ENCODE measurements around the gene CCDC90B. TPM values are rescaled to one million over a fixed set of nuclear protein-coding genes. Genes with fewer than 3 reads are reported as not detected.
A peak's percentile ranks its signal among the peaks of the same experiment; 100 is the strongest.

Gene CCDC90B
- total RNA-seq, 1 donor from 2014 or later: 35.8 TPM

GRCh38 chr11:83294208-83294607, 8.0 kb upstream of the CCDC90B start:
- FAIRE-seq (no peak), DNase-seq (ENCODE audit: low read depth) (no peak)

GRCh38 chr11:83293457-83293774, 7.2 kb upstream of the CCDC90B start:
- Histone ChIP-seq H3K4me3 (ENCODE audit: low read depth, low read length) (no peak overlapping the region), H3K27me3 (ENCODE audit: control insufficient read depth, insufficient read depth, low read length) (no peaks in the 10 kb centered on the region), H3K36me3 (ENCODE audit: control insufficient read depth, insufficient read depth, low read length) (no peaks in the 10 kb centered on the region)
- no peak for TF ChIP-seq CTCF (IDR thresholded peaks at IDR 0.05; ENCODE audit: insufficient read depth, low read length, severe bottlenecking)
- FAIRE-seq: no peak
- DNase-seq (ENCODE audit: low read depth): no peak

More at GRCh38 chr11:83294208-83294607, 8.0 kb upstream of the CCDC90B start:
- Histone ChIP-seq H3K36me3 (ENCODE audit: control insufficient read depth, insufficient read depth, low read length) (no peaks in the 10 kb centered on the region), H3K27me3 (ENCODE audit: control insufficient read depth, insufficient read depth, low read length) (no peaks in the 10 kb centered on the region), H3K4me3 (ENCODE audit: low read depth, low read length) (no peak overlapping the region)
- no peak for TF ChIP-seq CTCF (IDR thresholded peaks at IDR 0.05; ENCODE audit: insufficient read depth, low read length, severe bottlenecking)

GRCh38 chr11:83292709-83293456, 6.7 kb upstream of the CCDC90B start:
- Histone ChIP-seq H3K4me3 (ENCODE audit: low read depth, low read length) (no peak overlapping the region), H3K36me3 (ENCODE audit: control insufficient read depth, insufficient read depth, low read length) (no peaks in the 10 kb centered on the region), H3K27me3 (ENCODE audit: control insufficient read depth, insufficient read depth, low read length) (no peaks in the 10 kb centered on the region)
- FAIRE-seq: peak; percentile 81
- peak; percentile 79 for TF ChIP-seq CTCF (IDR thresholded peaks at IDR 0.05; ENCODE audit: insufficient read depth, low read length, severe bottlenecking)
- peak; percentile 63 for DNase-seq (ENCODE audit: low read depth)

GRCh38 chr11:83287631-83288030, 1.5 kb upstream of the CCDC90B start:
- no peak for FAIRE-seq

GRCh38 chr11:83285151-83285770, 906 bp downstream of the CCDC90B start:
- TF ChIP-seq CTCF (IDR thresholded peaks at IDR 0.05; ENCODE audit: insufficient read depth, low read length, severe bottlenecking): no peak
- Histone ChIP-seq H3K4me3 (ENCODE audit: low read depth, low read length) (peak overlapping the region; percentile 60), H3K36me3 (ENCODE audit: control insufficient read depth, insufficient read depth, low read length) (no peaks in the 10 kb centered on the region), H3K27me3 (ENCODE audit: control insufficient read depth, insufficient read depth, low read length) (no peaks in the 10 kb centered on the region)
- FAIRE-seq (no peak), DNase-seq (ENCODE audit: low read depth) (no peak)

More at GRCh38 chr11:83287631-83288030, 1.5 kb upstream of the CCDC90B start:
- H3K27me3 ChIP-seq (ENCODE audit: control insufficient read depth, insufficient read depth, low read length): no peaks in the 10 kb centered on the region
- H3K4me3 ChIP-seq (ENCODE audit: low read depth, low read length): no peak overlapping the region
- TF ChIP-seq CTCF (IDR thresholded peaks at IDR 0.05; ENCODE audit: insufficient read depth, low read length, severe bottlenecking): no peak
- H3K36me3 ChIP-seq (ENCODE audit: control insufficient read depth, insufficient read depth, low read length): no peaks in the 10 kb centered on the region
- DNase-seq (ENCODE audit: low read depth): no peak

Measured in bronchial epithelial cell (primary cell).